Uterus (tissue), 4 donors: Measurements from ENCODE around the gene ELF4. TPM values are rescaled to one million over a fixed set of nuclear protein-coding genes. Genes with fewer than 3 reads are reported as not detected.

Experiments
- DNase-seq, 2 donors: peaks; one replicate each; pipeline ENCODE4 v3.0.0-alpha.2; 2019 to 2020
- H3K27ac ChIP-seq, 2 donors: fragments of 200-600 bp; sonication (generic); 1 replicate in 1 of 2; 2 replicates in 1 of 2; pipeline ENCODE4 v1.5.1; 2016 to 2018
- H3K27me3 ChIP-seq, 2 donors: fragments of 200-600 bp; sonication (generic); one replicate each; pipeline ENCODE4 v1.5.1; 2018 to 2019; ENCODE audit warnings: control low read depth in 1 of 2
- H3K36me3 ChIP-seq, 2 donors: fragments of 200-600 bp; sonication (generic); one replicate each; pipeline ENCODE4 v1.5.1; 2019; ENCODE audit warnings: control low read depth in 1 of 2
- H3K4me1 ChIP-seq, 2 donors: fragments of 200-600 bp; sonication (generic); one replicate each; pipeline ENCODE4 v1.5.1; 2018 to 2019; ENCODE audit warnings: control low read depth in 1 of 2
- H3K4me3 ChIP-seq, 2 donors: fragments of 200-600 bp; sonication (generic); 1 replicate in 1 of 2; 2 replicates in 1 of 2; pipeline ENCODE4 v1.5.1; 2018 to 2019; ENCODE audit warnings: mild to moderate bottlenecking in 1 of 2
- H3K9me3 ChIP-seq, 2 donors: fragments of 200-600 bp; sonication (generic); one replicate each; pipeline ENCODE4 v1.5.1; 2019; ENCODE audit warnings: control low read depth in 1 of 2
- POLR2A ChIP-seq, 2 donors: fragments of 450-650 bp; IDR thresholded peaks; one replicate each; pipeline ENCODE4 v1.6.1; 2016; ENCODE audit warnings: antibody characterized with exemption in 2 of 2, mild to moderate bottlenecking in 1 of 2, moderate library complexity in 1 of 2
- intact Hi-C: fragments of 100-400 bp; cut with DNase I; formaldehyde crosslinking; loops from one replicate; pipeline ENCODE4 v1.15.1; 2023; ENCODE audit warnings: low total_unique reads
- total RNA-seq, 4 donors: library from RNA; depleted of rRNA in 3 of 4; stranded (reverse); fragments of >200 nt in 3 of 4; gene quantifications; one replicate each; pipeline versions ENCODE4 v1.1.0 to v1.2.4, GENCODE V29; 2014 to 2023
- TF ChIP-seq, protein P1 (sequence below), 4 experiments: fragments of 200-600 bp in 2 of 4; fragments of 450-650 bp in 2 of 4; sonication (generic) in 2 of 4; IDR thresholded peaks; one replicate each; pipeline ENCODE4 v1.5.1; 2016 to 2019; ENCODE audit warnings: antibody characterized with exemption in 4 of 4, mild to moderate bottlenecking in 2 of 4, moderate library complexity in 1 of 4
- donor health status: DM: yes; HTN: yes; CAD: no.

ELF4 gene
- total RNA-seq, 4 donors from 2014 or later: 4.6 to 22.3 (median 11.8) TPM

DNA sequence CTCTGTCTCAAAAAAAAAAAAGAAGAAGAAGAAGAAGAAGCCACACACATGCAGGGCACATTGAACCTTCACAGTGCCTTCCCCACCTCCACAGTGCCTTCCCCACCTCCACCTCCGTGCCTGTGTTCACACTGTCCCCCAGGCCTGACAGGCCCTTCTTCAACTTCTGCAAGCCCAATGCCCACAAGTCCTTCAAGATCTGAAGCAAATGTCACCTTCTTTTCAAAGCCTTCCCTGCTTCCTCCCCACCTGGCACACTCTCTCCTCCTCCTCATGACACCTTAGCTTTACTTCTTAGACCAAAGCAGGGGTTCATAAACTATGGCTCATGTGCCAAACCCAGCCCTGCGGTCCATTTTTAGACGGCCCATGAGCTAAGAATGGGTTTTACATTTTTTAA lies 19.9 kb downstream of the ELF4 start:
- Histone ChIP-seq H3K27ac (no peak overlapping the region), H3K4me3 (no peak overlapping the region), H3K9me3 (no peaks in the 10 kb centered on the region), H3K36me3 (no peaks in the 10 kb centered on the region), H3K27me3 (no peaks in the 10 kb centered on the region), H3K4me1 (no peaks in the 10 kb centered on the region)
- TF ChIP-seq, protein P1, sequence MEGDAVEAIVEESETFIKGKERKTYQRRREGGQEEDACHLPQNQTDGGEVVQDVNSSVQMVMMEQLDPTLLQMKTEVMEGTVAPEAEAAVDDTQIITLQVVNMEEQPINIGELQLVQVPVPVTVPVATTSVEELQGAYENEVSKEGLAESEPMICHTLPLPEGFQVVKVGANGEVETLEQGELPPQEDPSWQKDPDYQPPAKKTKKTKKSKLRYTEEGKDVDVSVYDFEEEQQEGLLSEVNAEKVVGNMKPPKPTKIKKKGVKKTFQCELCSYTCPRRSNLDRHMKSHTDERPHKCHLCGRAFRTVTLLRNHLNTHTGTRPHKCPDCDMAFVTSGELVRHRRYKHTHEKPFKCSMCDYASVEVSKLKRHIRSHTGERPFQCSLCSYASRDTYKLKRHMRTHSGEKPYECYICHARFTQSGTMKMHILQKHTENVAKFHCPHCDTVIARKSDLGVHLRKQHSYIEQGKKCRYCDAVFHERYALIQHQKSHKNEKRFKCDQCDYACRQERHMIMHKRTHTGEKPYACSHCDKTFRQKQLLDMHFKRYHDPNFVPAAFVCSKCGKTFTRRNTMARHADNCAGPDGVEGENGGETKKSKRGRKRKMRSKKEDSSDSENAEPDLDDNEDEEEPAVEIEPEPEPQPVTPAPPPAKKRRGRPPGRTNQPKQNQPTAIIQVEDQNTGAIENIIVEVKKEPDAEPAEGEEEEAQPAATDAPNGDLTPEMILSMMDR (IDR thresholded peaks at IDR 0.05): no peak
- TF ChIP-seq POLR2A (IDR thresholded peaks at IDR 0.05): no peak
- intact Hi-C loops: no loop called here
- no peak for DNase-seq

DNA sequence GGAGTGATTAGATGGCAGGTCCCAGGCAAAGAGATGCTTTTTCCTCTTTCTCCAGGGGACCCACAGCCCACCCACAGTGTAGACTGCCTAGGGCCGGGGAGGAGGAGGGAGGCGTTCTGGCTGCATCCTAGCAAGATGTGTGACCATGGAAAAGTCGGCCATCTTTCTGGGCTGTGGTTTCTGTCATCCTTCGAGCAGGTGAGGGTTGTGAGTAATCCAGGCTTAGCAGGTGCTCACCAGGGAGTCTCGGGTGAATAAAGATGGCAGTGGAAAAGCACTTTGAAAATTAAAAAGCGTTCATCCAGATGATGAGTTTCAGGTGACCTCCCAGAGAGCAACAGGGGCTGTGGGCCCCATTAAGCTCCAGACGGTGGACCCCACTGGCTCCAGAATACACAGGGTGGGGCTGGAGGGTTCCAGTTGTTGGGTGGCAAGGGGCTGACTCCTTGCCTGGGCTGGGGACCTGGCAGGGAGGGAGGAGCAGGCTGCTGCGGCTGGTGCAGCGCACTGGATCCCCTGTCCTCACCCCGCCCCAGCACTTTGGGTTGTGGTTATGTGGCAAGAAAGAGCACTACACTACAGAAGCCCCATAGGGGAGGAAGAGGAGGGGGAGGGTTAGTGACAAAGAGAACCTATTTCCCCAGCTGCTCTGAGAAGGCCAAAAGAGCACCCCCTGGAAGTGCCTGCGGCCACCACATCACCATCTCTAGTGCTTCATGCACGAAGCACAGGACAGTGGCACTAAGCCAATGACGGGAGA lies 23.7 kb downstream of the ELF4 start:
- no peak overlapping the region for H3K4me3 ChIP-seq
- no peaks in the 10 kb centered on the region for H3K4me1 ChIP-seq
- no peaks in the 10 kb centered on the region for H3K27me3 ChIP-seq
- H3K36me3 ChIP-seq: no peaks in the 10 kb centered on the region
- no peaks in the 10 kb centered on the region for H3K9me3 ChIP-seq
- H3K27ac ChIP-seq: peak overlapping the region in 1 of 2 donors; percentile 49
- no peak for TF ChIP-seq POLR2A (IDR thresholded peaks at IDR 0.05)
- TF ChIP-seq, protein P1 (IDR thresholded peaks at IDR 0.05): no peak
- DNase-seq: no peak
- intact Hi-C loops: no loop called here

DNA sequence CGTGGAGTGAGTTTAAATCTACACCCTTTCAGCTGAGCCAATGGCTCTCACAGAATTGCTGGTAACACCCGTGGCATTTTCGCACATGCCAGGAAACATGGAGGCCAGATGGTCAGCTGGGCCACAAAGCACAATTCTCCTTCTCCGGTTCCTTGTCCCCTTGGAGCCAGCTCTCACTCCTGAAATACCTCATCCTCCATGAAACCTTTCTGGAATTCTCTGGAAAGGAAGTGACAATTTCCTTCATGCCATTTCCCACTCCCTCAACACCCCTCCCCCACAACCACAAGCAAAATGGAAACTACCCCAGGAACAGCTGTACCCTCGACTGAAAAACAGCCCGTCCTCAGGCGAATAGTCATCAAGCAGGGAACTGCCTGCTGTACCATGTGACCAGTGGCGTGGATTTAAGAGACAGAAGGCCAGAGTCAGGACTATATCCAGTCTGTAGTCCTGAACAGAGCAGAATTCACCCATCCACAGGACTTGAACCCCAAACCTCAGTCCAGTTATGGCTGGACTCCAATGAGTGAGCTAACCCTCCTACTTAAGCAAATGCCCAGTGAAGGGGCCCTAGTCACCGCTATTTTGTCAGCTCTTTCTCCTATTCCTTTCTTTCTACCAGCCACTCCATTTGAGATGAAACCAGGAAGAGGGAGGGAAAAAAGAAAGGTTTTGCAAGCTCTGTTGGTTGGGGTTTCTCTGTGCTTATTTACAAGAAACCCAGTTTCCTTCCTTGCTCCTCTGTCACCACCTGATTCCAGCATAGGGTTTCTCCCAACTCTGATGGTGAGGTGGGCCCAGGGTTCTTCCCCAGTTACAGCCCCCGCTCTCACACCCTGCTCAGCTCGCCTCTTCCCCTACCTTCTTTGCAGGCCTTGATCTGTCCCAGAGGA lies 24.5 kb downstream of the ELF4 start:
- Histone ChIP-seq H3K9me3 (no peaks in the 10 kb centered on the region), H3K27me3 (no peaks in the 10 kb centered on the region), H3K4me3 (no peak overlapping the region), H3K36me3 (no peaks in the 10 kb centered on the region), H3K27ac (peak overlapping the region in 1 of 2 donors; percentile 49), H3K4me1 (no peaks in the 10 kb centered on the region)
- no peak for TF ChIP-seq POLR2A (IDR thresholded peaks at IDR 0.05)
- TF ChIP-seq, protein P1 (IDR thresholded peaks at IDR 0.05): no peak
- DNase-seq: peak in 1 of 2 donors; percentile 31
- intact Hi-C loops: no loop called here

DNA sequence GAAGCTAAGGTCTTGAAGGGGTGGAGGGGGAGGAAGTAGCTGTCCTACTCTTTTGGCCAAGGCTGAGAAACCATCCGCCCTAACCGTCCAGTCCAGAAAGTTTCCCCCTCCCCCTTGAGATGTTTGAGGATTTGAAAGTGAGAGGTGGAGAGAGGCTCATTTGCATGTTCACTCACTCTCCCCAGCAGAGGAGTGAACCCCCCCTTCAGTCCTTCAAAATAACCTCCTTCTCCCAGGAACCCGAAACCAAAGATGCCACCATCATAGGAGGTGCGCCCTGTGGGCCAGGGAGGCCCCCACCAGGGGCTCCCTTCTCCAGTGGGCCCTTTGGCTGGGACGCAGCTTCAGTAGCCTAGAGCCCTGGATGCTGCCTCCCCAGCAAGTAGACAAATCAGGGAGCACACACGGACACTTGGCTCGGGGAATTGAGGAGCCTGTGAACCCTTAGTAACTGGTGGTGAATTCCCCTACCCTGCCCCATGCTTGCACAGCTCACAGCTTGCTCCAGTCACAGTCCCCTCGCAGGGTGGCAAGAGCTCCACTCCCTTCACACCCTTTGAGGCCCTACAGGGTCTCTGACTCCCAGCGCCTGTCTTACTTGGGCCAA lies 25.6 kb downstream of the ELF4 start:
- Histone ChIP-seq H3K9me3 (no peaks in the 10 kb centered on the region), H3K27me3 (no peaks in the 10 kb centered on the region)

More for the DNA sequence above, 25.6 kb downstream of the ELF4 start:
- Histone ChIP-seq H3K4me3 (no peak overlapping the region), H3K4me1 (no peaks in the 10 kb centered on the region), H3K36me3 (no peaks in the 10 kb centered on the region), H3K27ac (peak overlapping the region in 1 of 2 donors; percentile 49)
- DNase-seq: no peak
- TF ChIP-seq POLR2A (IDR thresholded peaks at IDR 0.05): no peak
- TF ChIP-seq, protein P1 (IDR thresholded peaks at IDR 0.05): no peak
- intact Hi-C loops: loop anchor here (5.0 kb wide), 1 partner anchor 108 kb away; no protein-coding TSS in a partner anchor
